Activated CD4-positive, CD25-positive, alpha-beta regulatory T cell treated with anti-CD3 and anti-CD28 coated beads, Interleukin-2, amount 50 U/mL, for 16 hours (primary cell): Measurements from ENCODE around the gene EFNB1.
"Not testable (repeated sequence)": the region's sequence is repeated elsewhere in the genome, so short reads cannot be mapped to it uniquely, and the experiment has no call there.

Experiments used
- DNase-seq: peaks from one replicate; pipeline ENCODE4 v3.0.0-alpha.2; 2020; ENCODE audit warnings: low read depth, low spot score

Gene EFNB1

DNA sequence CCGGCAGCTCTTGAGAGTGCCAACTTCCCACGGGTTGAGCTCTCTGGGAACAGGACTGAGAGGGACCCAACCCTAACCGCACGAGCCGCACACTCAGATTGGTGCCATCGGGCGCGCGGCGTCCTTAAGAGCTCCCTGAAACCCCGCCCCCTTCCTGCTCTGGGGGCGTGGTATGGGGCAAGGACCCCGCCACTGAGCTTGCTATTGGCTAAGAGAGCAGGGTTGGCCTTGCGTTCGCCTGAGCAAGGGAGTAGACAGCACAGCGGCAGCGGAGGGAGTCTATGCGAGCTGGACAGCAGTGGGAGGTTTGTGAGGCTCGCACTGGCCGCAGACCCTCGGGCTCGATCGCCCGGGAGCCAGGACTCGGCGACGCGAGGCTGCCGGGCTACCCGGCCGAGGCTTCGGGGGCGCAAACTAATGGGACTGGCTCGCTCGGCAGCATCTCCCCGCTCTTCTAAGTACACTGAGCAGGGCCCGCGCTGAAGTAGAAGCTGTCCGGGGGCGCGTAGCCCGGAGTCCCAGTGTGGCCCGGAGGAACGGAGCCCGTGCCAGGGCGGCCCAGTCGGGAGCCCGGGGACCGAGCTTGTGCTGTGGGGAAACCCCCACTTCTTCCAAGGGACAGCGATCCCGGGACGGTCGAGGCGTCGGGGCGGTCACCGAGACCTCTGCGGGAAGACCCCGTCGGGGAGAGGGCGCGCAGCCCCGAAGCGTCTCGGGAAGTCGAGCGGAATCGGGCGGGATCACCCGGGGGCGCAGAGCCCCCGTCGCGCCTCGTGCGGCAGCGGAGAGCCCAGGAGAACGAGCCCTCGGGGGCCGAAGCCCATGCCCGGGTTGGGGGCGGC lies at the start of gene EFNB1:
EFNB1 (plus strand) TSS at position 282 of the 842 bp plus-strand sequence. CDS start 756 bp downstream, outside the sequence.
- DNase-seq = peak; percentile 69

DNA sequence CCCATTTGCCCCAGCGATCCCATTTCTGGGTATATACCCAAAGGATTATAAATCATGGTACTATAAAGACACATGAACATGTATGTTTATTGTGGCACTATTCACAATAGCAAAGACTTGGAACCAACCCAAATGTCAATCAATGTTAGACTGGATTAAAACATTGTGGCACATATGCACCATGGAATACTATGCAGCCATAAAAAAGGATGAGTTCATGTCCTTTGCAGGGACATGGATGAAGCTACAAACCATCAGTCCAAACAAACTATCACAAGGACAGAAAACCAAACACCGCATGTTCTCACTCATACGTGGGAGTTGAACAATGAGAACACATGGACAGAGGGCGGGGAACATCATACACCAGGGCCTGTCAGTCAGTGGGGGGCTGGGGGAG lies 47.5 kb upstream of the EFNB1 start:
- DNase-seq = not testable (repeated sequence)

DNA sequence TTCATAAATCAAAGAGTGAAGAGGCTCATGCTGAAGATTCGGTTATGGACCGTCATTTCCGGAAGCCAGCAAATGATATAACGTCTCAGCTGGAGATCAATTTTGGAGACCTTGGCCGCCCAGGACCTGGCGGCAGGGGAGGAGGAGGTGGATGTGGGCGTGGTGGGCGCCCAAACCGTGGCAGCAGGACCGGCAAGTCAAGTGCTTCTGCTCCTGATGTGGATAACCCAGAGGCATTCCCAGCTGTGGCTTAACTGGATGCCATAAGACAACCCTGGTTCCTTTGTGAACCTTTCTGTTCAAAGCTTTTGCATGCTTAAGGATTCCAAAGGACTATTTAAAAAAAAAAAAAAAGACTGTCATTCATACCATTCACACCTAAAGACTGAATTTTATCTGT lies 44.0 kb upstream of the EFNB1 start:
- no peak for DNase-seq

DNA sequence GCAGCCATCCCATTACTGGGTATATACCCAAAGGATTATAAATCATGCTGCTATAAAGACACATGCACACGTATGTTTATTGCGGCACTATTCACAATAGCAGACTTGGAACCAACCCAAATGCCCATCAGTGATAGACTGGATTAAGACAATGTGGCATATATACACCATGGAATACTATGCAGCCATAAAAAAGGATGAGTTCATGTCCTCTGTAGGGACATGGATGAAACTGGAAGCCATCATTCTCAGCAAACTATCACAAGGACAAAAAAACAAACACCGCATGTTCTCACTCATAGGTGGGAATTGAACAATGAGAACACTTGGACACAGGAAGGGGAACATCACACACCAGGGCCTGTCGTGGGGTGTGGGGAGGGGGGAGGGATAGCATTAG lies 42.2 kb upstream of the EFNB1 start:
- DNase-seq = not testable (repeated sequence)

DNA sequence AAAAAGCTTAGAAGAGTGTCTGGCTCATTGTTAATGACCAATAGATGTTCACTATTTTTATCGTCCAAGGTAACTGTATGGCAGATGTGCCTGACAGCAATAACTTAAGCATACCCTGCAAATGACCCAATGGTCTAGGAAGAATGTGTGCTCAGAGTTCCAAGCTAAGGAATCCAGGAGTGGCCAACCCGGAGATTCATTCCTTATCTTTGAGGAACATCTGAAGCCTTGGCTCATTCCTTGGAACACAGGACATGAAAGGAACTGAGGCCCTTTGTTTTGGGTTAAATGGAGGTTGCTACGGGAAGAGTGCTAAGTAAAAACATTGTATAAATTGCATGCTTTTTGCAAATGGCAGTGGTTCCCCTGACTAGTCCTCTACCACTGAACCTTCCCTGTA lies 38.9 kb upstream of the EFNB1 start:
- DNase-seq = no peak

DNA sequence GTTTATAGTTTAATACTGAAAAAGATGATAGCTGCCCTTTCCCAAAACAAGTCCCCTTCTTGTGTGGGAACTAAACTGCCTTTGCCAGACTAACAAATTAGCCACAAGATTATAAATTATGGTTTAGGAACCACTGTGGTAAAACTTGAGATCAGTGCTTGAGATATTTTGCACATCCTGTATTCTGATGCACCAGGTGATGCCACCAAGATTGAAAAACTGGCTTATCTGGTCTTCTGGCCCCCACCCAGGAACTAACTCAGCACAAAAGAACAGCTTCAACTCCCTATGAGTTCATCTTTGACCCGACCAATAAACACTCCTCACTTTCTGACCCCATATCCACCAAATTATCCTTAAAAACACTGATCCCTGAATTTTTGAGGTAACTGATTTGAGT lies 36.7 kb upstream of the EFNB1 start:
- no peak for DNase-seq

DNA sequence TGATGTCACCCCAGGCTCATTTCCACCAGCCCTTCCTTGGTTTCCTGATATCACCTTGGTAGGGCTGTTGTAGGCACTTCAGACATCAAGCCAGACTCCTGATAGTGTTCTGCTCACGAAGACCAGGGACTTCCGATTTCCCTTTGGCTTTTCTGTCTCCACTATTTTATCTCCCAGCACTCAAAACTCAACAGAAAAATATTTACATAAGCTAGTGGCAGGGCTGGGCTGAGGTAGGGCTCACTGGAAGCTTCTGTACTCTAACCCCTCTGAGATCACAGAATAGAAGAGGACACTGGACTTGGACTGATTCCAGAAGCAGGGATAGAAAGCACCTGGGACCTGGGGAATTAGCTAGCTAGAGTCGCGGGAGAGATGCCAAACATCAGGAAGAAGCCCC lies 34.4 kb upstream of the EFNB1 start:
- DNase-seq = no peak

DNA sequence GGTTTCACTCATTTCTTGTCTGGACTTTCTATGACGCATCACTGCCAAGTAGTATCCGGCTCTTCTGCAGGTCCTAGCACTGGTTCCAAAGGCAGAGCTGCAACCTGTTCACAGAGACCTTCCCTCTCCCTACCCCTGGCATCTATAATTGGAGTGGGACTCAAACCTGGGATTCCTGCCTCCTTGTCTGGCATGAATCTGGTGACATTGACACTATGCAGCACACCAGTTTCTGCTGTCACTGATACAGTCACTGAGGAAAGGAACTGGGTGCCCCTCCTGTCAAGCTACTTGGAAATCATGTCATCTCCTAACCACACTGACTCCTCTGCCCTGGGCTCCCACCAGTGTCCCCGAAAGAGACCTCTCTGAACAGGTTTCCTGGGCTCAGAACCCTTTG lies 33.1 kb upstream of the EFNB1 start:
- no peak for DNase-seq

DNA sequence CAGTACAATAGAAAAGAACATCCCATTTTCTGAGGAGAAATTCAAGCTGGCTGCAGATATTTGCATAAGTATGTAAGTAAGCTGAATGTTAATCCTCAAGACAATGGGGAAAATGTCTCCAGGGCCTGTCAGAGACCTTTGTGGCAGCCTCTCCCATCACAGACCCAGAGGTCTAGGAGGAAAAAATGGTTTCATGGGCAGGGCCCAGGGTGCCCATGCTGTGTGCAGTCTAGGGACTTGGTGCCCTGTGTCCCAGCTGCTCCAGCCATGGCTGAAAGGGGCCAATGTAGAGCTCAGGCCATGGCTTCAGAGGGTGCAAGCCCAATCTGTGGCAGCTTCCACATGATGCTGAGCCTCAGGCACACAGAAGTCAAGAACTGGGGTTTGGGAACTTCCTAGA lies 30.4 kb upstream of the EFNB1 start:
- DNase-seq = not testable (repeated sequence)

DNA sequence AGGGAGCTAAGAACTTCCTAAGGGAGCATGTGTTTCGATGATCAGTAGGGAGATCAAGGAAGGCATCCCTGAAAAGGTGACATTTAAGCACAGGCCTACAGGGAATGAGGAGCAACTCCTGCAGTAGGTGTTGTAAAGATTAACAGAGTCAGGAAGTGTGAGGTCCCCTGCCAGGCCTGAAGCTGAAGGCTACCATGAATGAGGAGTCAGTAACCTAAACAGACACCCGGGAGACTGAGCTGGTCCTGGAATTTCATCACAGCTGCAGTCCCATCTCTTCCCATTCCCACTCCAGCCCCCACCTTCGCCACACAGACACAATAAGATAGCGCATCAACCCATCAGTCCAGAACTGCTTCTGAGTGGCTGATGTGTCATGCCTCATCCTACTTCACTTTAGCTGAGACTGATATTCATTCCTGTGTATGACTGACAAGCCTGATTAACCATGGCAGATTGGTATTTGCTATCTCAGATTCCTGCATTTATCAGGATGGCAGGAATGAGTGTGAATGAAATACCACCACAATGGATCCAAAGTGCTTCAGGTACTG lies 27.0 kb upstream of the EFNB1 start:
- no peak for DNase-seq

DNA sequence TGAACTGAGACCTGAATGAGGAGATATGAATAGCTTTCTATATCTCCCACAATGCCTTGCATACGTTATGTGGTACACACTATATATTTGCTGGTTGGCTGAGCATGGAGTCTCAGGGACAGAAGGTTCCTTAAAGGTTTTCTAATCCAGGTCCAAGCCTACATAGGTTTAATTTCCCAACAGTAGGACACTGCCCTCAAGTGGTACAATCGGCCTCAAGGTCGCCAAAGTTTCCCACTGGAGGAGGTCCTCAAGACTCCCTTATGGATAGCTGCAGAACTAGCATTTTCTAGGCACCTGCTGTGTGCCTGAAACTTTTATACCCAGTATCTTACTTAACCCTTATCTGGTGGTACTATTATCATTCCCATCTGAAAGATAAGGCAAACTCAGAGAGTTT lies 21.0 kb upstream of the EFNB1 start:
- no peak for DNase-seq

DNA sequence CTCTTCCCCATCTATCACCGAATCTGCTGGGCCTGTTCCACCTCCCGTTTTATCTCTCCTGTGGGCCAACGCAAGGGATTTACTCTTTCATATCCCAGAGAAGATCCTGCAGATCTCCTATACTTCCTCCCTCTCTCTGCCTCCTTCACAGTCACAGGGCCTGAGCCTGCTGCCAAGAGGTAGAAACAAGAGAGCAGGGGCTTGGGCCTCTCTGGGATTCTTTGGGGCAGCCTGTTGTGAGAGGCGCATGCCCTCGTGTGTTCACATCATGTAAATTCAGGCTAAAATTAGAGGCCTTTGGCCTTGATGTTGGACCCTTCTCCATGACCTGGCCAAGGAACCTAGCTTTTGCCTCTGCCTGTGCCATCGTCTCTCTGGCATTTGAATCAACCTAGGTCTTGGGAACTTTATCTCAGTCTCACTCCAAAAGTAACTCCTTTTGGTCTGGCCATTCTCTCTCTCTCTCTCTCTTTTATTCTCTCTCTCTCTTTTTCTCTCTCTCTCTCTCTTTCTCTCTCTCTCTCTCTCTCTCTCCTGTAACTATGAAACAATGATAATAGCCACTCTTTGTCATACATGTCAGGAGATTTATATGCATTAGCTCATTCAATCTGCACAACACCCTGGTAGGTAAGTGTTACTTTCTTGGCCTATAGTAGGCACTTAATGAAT lies 20.0 kb upstream of the EFNB1 start:
- DNase-seq = no peak

DNA sequence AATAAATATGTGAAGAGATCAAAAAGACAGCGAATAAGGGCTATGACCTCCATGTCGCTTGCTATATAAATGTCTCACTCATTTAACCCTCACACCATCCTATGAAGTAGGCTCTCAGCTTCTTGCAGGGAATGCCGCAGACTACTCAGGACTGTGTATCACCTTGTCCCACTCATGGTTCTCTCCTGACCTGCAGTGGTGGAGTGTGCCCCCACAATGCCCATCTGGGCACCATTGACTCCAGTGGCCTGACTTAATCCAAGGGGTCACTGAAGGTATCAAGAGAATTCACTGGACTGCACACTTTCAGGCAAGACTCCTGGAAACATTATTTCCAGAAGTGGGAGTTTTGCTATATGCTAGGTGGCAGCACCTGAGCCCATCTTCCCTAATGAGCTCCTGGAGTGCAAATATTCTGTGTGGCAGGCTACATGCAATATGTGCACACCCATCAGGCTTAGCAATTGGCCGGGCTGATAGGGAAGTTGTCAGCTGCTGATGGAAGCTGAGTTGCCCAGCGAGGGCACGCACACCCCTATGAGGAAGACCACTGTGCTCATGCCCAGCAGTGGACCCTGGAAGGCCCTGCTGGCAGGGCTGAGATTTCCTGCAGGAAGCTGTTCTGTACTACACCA lies 8.2 kb upstream of the EFNB1 start:
- no peak for DNase-seq

DNA sequence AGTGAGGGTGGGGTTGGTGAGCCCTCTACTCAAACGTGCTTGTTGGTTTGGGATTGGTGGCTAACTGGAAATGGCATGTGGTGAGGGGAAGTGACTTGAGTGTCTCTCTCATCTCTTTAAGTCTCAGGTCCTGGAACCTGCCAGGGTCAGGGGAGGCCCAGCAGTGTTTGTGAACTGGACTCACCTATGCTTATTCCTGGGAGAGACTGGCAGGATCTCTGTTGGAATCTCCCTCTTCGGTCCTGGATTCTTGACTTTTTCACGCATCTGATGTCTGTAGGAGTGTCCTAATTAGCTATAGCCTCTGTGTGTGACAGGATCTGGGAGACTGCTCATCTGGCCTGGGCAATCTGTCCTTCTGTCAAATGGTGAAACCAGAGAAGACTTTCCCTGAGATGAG lies 7.2 kb upstream of the EFNB1 start:
- no peak for DNase-seq

DNA sequence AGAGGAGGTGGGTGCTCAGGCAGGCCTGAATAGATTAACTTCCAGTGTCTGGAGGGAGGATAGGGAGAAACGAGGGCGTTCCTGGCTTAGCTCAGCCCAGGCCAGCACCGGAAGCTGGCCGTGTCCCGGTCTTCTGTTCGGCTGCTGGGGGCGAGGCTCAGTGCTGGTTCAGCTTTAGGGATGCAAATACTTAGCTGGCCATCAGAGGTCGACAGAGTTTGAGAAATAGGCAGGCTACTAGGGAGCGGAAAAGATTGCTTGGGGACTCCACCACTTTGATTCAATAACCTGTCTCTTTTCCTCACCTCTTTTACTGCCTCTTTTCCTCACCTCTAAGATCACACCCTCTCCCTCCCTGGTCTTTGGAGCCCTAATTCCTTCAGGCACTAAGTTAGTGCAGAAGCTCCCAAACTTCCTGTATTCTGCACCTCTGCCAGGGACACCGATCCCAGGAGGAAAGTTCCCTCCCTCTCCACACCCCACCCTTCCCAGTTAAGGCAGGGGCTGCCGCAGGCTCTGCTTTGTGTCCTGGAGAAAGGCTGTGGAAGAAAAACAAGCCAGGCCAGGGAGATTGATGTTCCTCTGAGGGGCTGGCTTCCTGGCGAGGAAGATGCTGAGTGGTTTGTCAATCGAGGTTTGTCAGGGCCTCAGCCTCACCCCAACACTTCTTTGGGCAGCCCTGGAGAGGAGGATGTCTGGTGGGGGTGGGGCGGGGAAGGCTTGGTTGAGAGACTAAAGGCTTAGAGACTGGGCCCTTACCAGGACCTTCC lies 6.0 kb upstream of the EFNB1 start:
- no peak for DNase-seq

DNA sequence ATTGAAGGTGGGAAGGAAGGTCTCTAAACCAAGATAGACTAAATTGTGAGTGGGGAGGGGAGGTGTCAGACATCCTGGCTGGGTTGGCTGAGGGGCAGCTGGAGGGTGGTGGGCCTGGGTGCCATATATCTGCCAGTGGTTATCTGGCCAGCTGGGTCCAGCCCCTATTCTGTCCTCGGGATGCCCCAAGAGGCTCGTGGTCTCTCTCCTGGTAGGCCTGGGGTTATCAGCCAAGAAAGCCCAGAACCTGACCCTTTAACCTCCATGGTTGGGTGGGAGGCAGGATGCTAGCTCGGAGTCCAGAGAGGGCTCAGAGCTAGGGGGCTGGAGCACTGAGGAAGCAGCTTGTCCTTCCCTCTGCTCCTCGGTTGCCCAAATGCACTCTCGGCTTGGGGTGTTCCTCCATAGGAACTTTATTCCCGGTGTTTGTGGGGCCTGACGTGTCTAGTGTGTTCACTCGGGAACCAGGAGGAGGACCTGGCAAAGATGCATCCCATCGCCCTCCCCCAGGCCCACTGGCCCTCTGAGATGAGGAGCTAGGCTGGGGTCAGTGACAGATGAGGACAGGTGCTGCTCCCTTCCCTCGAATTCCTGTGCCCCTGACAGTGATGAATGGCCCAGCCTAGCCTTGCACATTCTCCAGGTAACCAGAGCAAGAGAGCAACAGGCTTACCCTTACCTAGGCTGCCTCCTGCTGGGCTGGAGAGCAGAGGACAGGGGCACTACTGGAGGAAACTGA lies 5.2 kb upstream of the EFNB1 start:
- DNase-seq = no peak

DNA sequence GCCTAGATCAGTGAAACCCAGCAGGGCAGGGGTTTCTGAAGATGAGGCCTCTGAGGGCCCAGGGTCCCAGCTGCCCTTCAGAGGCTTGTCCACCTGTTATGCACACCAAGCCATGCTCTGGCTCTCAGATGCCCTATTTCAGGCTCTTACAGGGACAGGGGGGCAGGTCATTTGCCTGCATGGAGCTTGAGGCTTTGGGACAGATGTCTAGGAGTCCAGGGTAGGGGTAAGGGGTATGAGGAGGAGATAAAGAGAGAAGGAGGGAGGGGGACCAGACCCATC lies 4.7 kb upstream of the EFNB1 start:
- DNase-seq = no peak

DNA sequence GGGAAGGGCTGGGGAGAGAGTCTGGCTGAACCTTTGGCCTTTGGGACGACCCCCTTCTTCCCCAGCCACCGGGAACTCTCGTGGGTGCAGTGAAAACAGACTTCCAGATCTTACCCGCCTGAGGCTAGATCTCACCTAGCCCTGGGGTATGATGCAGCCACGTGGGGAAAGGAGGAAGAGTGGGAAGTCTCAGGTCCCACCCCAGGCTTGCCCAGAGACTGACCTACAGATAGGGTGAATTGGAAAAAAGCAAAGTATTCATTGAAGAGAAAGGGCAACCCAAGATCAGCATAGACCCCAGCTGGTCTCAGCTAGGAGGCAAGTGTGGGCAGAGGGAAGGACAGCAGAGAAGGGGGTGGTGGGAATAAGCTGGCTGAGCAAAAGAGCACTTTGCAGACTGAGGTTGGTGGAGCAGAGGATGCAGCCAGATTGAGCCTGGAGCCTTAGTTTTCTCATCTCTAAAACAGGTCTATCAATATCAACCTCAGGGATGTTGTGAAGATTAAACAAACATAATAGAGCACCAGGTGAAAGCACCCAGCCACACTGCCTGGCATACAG lies 4.2 kb upstream of the EFNB1 start:
- DNase-seq = no peak

DNA sequence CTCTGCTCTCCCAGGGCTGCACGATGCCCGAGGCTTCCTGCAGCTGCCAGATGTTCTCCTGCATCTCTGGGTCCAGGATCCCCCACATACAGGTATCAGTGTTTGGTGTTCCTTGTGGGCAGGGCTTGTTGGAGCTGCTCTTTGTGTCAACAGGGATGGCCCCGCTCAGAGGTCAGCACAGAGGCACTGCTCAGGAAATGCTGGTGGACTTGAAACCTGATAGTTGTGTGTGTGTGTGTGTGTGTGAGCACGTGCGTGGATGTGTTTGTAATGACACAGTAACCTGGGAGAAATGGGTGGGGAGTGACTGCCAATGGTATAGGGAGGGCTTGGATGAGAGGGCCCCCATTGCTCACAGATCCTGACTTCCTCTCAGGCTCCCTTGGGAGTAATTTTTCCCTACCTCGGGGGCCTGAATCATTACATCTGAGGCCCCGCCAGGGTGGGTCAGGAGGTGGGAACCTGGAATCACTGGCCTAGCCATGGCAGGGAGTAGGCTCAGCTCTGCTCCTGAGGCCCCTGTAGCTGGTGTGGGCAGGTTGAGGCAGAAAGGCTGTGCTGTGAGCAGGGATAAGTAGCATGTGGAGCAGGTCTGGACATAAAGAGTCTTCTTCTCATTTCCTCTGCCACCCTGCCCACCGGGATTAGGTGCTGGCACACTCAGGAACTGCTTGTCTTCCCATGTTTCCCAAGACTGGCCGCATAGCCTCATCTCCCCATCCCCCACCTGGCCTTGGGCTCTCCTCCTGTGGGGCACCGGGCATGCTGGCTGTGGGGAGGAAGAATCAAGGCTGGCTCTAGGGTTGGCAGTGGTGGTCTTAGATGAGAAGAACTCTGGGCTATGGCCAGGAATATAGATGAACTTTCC lies 2.5 kb upstream of the EFNB1 start:
- DNase-seq = no peak

DNA sequence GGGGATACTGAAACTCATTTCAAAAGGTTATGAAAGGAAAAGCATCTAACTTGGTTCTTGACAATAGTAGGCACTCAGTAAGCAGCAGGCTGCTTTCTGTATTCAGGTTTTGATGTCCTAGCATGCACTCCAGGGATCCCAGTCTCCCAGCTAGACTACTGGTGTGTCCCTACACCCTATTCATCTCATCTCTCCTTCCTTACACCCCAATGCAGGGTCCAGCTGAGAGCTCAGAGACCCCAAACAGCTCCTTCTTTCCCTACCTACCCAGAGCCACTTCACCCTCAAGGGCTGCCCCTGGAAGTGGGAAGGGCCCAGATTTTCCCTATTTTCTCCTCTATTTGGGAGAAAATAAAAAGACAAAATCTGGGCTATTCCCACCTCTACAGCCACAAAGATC lies 1.6 kb upstream of the EFNB1 start:
- DNase-seq = no peak
